Liver (tissue), 9 donors: ENCODE measurements around the gene CITED4. TPM values are rescaled to one million over a fixed set of nuclear protein-coding genes. Genes with fewer than 3 reads are reported as not detected.

Experiments
- DNase-seq: peaks from one replicate; pipeline ENCODE4 v3.0.0-alpha.2; 2017; ENCODE audit warnings: low spot score
- H3K27ac ChIP-seq, 2 donors: one replicate each; pipeline ENCODE4 v1.7.0; 2013; ENCODE audit warnings: inconsistent platforms in 2 of 2, low read length in 2 of 2, control low read depth in 1 of 2, low read depth in 1 of 2, mild to moderate bottlenecking in 1 of 2
- H3K27me3 ChIP-seq, 4 donors: one replicate each; pipeline versions ENCODE4 v1.6.1 to v1.7.0; 2013; ENCODE audit warnings: low read length in 3 of 4, inconsistent platforms in 1 of 4, mild to moderate bottlenecking in 1 of 4, moderate library complexity in 1 of 4; ENCODE audit not compliant: control insufficient read depth in 4 of 4, insufficient read depth in 4 of 4
- H3K36me3 ChIP-seq, 4 donors: one replicate each; pipeline versions ENCODE4 v1.6.1 to v1.7.0; 2013; ENCODE audit warnings: low read length in 3 of 4, mild to moderate bottlenecking in 3 of 4, low read depth in 1 of 4, moderate library complexity in 1 of 4; ENCODE audit not compliant: control insufficient read depth in 4 of 4, insufficient read depth in 3 of 4
- H3K4me1 ChIP-seq, 4 donors: one replicate each; pipeline versions ENCODE4 v1.6.1 to v1.7.0; 2013; ENCODE audit warnings: low read length in 3 of 4, mild to moderate bottlenecking in 3 of 4, moderate library complexity in 1 of 4; ENCODE audit not compliant: control insufficient read depth in 4 of 4, insufficient read depth in 4 of 4
- H3K4me3 ChIP-seq, 3 donors: one replicate each; pipeline versions ENCODE4 v1.6.1 to v1.7.0; 2013; ENCODE audit warnings: low read length in 3 of 3, control low read depth in 1 of 3, low read depth in 1 of 3, mild to moderate bottlenecking in 1 of 3
- H3K9ac ChIP-seq, 2 donors: one replicate each; pipeline ENCODE4 v1.7.0; 2013; ENCODE audit warnings: low read length in 2 of 2, mild to moderate bottlenecking in 2 of 2, moderate library complexity in 2 of 2, control low read depth in 1 of 2, low read depth in 1 of 2
- H3K9me3 ChIP-seq, 4 donors: one replicate each; pipeline versions ENCODE4 v1.6.1 to v1.7.0; 2013; ENCODE audit warnings: low read length in 3 of 4; ENCODE audit not compliant: control insufficient read depth in 4 of 4
- EGR1 ChIP-seq, 2 donors: IDR thresholded peaks; 2 replicates each; pipeline ENCODE4 v1.6.1; 2016 to 2018; ENCODE audit warnings: antibody characterized with exemption in 2 of 2, low read depth in 2 of 2
- FOXA1 ChIP-seq: IDR thresholded peaks from 2 replicates; pipeline ENCODE4 v1.6.1; 2016; ENCODE audit warnings: antibody characterized with exemption
- FOXA2 ChIP-seq: IDR thresholded peaks from 2 replicates; pipeline ENCODE4 v1.6.1; 2016; ENCODE audit warnings: antibody characterized with exemption
- GABPA ChIP-seq, 2 donors: IDR thresholded peaks in 1 of 2; conservative IDR thresholded peaks in 1 of 2; 2 replicates each; pipeline ENCODE4 v1.6.1; 2016; ENCODE audit warnings: antibody characterized with exemption in 2 of 2, mild to moderate bottlenecking in 1 of 2, moderate library complexity in 1 of 2
- HNF4A ChIP-seq, 2 donors: conservative IDR thresholded peaks; 2 replicates each; pipeline ENCODE4 v1.6.1; 2016; ENCODE audit warnings: antibody characterized with exemption in 2 of 2, mild to moderate bottlenecking in 2 of 2
- HNF4G ChIP-seq: IDR thresholded peaks from 2 replicates; pipeline ENCODE4 v1.6.1; 2016; ENCODE audit warnings: antibody characterized with exemption
- JUND ChIP-seq, 2 donors: IDR thresholded peaks; 2 replicates each; pipeline ENCODE4 v1.6.1; 2016; ENCODE audit warnings: antibody characterized with exemption in 2 of 2
- NR2F2 ChIP-seq: IDR thresholded peaks from 2 replicates; pipeline ENCODE4 v1.6.1; 2016; ENCODE audit warnings: antibody characterized with exemption
- RAD21 ChIP-seq, 2 donors: IDR thresholded peaks; 2 replicates each; pipeline ENCODE4 v1.6.1; 2016; ENCODE audit warnings: antibody characterized with exemption in 2 of 2, mild to moderate bottlenecking in 2 of 2
- RXRA ChIP-seq, 2 donors: IDR thresholded peaks; 2 replicates each; pipeline ENCODE4 v1.6.1; 2017 to 2018; ENCODE audit warnings: antibody characterized with exemption in 2 of 2, mild to moderate bottlenecking in 1 of 2
- SP1 ChIP-seq: IDR thresholded peaks from 2 replicates; pipeline ENCODE4 v1.6.1; 2018; ENCODE audit warnings: antibody characterized with exemption, mild to moderate bottlenecking
- TAF1 ChIP-seq: conservative IDR thresholded peaks from 2 replicates; pipeline ENCODE4 v1.6.1; 2016; ENCODE audit warnings: antibody characterized with exemption, mild to moderate bottlenecking
- YY1 ChIP-seq: IDR thresholded peaks from 2 replicates; pipeline ENCODE4 v1.6.1; 2016; ENCODE audit warnings: antibody characterized with exemption, mild to moderate bottlenecking
- WGBS: extraction: QIAGEN DNeasy Blood & Tissue Kit; methylation state at CpG from one replicate; pipeline ENCODE4 v1.1.7; 2013; 5-methylcytosine and 5-hydroxymethylcytosine counted together
- polyA plus RNA-seq, 2 donors: library from polyadenylated mRNA; stranded (reverse) in 1 of 2; unstranded in 1 of 2; fragments of 200-250 nt in 1 of 2; fragments of >200 nt in 1 of 2; fragmentation: Nextera tagmentation in 1 of 2; extraction: Ambion mirVana in 1 of 2; gene quantifications; one replicate each; pipeline versions ENCODE4 v1.2.1 to v1.2.3, GENCODE V29; 2013 to 2015
- total RNA-seq, 2 donors: library from RNA; depleted of rRNA; stranded (reverse); fragments of >200 nt; gene quantifications; one replicate each; pipeline ENCODE4 v1.2.3, GENCODE V29; 2014
- TF ChIP-seq, protein P1 (sequence below): IDR thresholded peaks from 2 replicates; pipeline ENCODE4 v1.6.1; 2016; ENCODE audit warnings: antibody characterized with exemption, mild to moderate bottlenecking
- TF ChIP-seq, protein P2 (sequence below): IDR thresholded peaks from 2 replicates; pipeline ENCODE4 v1.6.1; 2016; ENCODE audit warnings: antibody characterized with exemption
- TF ChIP-seq, protein P3 (sequence below): IDR thresholded peaks from 2 replicates; pipeline ENCODE4 v1.6.1; 2016; ENCODE audit warnings: antibody characterized with exemption
- TF ChIP-seq, protein P4 (sequence below): IDR thresholded peaks from 2 replicates; pipeline ENCODE4 v1.6.1; 2016; ENCODE audit warnings: antibody characterized with exemption
- donor health status: healthy.
- donor health status: healthy.
- donor health status: healthy.
- donor health status: healthy.
- donor health status: healthy.

Gene CITED4
- total and polyA plus RNA-seq, 4 donors, result 1.4 to 9.9 (median 5.2) TPM

DNA sequence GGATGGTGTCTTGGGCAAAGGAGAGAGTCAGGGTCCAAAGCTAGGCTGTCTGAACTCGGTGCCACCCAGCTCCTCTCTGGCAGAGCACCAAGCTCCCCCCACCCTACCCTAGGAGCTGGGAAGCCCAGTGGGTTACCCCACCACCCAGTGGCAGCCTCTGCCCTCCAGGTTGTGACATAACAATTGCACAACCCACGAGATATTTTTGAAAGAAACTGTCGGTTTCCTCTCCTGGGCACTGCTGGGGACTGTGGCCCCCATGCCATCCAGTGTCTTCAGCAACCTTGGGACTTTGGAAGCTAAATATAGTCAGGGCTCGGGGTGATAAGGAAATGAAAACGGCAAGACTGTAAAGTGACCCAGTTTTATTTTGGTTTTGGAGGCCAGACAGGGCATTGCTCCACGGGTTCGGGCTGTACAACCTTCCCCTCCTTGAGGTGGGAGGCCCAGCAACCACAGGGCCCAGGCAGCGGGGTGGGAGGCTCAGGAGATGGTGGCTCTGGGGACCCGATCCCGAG is 1.4 kb downstream of the CITED4 start:
- no peaks in the 10 kb centered on the region for H3K36me3 ChIP-seq
- TF ChIP-seq JUND (IDR thresholded peaks at IDR 0.05) (no peak), NR2F2 (peak; percentile 36), RAD21 (IDR thresholded peaks at IDR 0.05) (peak in 1 of 2 donors; percentile 33), TAF1 (no peak), FOXA2 (no peak), YY1 (peak; percentile 53), GABPA (IDR thresholded peaks at IDR 0.05 in 1 of 2, conservative IDR thresholded peaks at IDR 0.05 in 1 of 2) (no peak), HNF4A (conservative IDR thresholded peaks at IDR 0.05) (peak in 1 of 2 donors; percentile 58), SP1 (no peak), RXRA (IDR thresholded peaks at IDR 0.05) (peak; percentile 46 to 61), HNF4G (no peak), FOXA1 (no peak)
- TF ChIP-seq, protein P1, sequence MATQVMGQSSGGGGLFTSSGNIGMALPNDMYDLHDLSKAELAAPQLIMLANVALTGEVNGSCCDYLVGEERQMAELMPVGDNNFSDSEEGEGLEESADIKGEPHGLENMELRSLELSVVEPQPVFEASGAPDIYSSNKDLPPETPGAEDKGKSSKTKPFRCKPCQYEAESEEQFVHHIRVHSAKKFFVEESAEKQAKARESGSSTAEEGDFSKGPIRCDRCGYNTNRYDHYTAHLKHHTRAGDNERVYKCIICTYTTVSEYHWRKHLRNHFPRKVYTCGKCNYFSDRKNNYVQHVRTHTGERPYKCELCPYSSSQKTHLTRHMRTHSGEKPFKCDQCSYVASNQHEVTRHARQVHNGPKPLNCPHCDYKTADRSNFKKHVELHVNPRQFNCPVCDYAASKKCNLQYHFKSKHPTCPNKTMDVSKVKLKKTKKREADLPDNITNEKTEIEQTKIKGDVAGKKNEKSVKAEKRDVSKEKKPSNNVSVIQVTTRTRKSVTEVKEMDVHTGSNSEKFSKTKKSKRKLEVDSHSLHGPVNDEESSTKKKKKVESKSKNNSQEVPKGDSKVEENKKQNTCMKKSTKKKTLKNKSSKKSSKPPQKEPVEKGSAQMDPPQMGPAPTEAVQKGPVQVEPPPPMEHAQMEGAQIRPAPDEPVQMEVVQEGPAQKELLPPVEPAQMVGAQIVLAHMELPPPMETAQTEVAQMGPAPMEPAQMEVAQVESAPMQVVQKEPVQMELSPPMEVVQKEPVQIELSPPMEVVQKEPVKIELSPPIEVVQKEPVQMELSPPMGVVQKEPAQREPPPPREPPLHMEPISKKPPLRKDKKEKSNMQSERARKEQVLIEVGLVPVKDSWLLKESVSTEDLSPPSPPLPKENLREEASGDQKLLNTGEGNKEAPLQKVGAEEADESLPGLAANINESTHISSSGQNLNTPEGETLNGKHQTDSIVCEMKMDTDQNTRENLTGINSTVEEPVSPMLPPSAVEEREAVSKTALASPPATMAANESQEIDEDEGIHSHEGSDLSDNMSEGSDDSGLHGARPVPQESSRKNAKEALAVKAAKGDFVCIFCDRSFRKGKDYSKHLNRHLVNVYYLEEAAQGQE, result peak; percentile 24
- TF ChIP-seq, protein P2, sequence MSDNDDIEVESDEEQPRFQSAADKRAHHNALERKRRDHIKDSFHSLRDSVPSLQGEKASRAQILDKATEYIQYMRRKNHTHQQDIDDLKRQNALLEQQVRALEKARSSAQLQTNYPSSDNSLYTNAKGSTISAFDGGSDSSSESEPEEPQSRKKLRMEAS, result no peak
- no peak for DNase-seq
- 11% methylated on average over 10 of the region's 10 CpGs for WGBS
- H3K9ac ChIP-seq, result peak overlapping the region; percentile 49 to 63
- no peaks in the 10 kb centered on the region for H3K9me3 ChIP-seq
- peak overlapping the region; percentile 89 to 92 for H3K27ac ChIP-seq
- no peaks in the 10 kb centered on the region for H3K27me3 ChIP-seq
- peaks cover 4 to 15% (median 12%) of the 10 kb centered on the region in 4 donors for H3K4me1 ChIP-seq
- peak overlapping the region; percentile 3 to 76 (median 75) for H3K4me3 ChIP-seq

DNA sequence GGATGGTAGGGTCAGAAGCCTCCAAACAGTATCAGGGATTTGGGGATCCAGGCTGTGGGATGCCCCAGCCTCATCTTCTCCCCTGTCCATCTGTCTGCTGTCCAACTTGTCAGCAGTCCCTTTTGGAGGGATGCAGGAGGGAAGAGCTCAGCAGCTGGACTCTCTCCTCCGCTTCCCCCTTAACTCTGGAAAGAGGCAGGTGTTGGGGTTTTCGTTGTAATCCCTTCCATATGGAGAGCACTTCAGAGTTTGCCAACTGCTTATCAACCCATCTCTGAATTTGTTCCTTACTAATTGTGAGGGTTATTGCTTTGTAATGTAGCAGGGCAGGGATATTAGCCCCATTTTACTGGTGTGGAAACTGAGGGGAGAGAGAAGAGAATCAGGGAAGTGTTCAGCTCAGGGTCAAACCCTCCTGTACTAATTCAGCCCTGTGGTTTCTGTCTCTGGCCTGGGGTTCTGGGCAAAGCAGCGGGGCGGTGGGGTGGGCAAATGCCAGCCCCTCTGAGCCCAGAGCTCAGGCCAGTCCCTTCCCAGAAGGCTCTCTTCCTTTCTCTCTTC is 3.2 kb downstream of the CITED4 start:
- WGBS, result 96% methylated on average over 4 of the region's 4 CpGs
- no peaks in the 10 kb centered on the region for H3K27me3 ChIP-seq
- H3K9ac ChIP-seq, result no peak overlapping the region
- no peak for DNase-seq
- H3K9me3 ChIP-seq, result no peaks in the 10 kb centered on the region
- no peaks in the 10 kb centered on the region for H3K36me3 ChIP-seq
- peaks cover 4 to 15% (median 12%) of the 10 kb centered on the region in 4 donors for H3K4me1 ChIP-seq
- TF ChIP-seq HNF4A (conservative IDR thresholded peaks at IDR 0.05) (no peak), RAD21 (IDR thresholded peaks at IDR 0.05) (no peak), EGR1 (IDR thresholded peaks at IDR 0.05; ENCODE audit: low read depth in 2 of 2) (no peak), FOXA2 (no peak), JUND (IDR thresholded peaks at IDR 0.05) (no peak), FOXA1 (no peak), RXRA (IDR thresholded peaks at IDR 0.05) (no peak), HNF4G (no peak), NR2F2 (no peak), GABPA (IDR thresholded peaks at IDR 0.05 in 1 of 2, conservative IDR thresholded peaks at IDR 0.05 in 1 of 2) (no peak), SP1 (no peak), YY1 (no peak)
- TF ChIP-seq, protein P1, result no peak
- TF ChIP-seq, protein P3, sequence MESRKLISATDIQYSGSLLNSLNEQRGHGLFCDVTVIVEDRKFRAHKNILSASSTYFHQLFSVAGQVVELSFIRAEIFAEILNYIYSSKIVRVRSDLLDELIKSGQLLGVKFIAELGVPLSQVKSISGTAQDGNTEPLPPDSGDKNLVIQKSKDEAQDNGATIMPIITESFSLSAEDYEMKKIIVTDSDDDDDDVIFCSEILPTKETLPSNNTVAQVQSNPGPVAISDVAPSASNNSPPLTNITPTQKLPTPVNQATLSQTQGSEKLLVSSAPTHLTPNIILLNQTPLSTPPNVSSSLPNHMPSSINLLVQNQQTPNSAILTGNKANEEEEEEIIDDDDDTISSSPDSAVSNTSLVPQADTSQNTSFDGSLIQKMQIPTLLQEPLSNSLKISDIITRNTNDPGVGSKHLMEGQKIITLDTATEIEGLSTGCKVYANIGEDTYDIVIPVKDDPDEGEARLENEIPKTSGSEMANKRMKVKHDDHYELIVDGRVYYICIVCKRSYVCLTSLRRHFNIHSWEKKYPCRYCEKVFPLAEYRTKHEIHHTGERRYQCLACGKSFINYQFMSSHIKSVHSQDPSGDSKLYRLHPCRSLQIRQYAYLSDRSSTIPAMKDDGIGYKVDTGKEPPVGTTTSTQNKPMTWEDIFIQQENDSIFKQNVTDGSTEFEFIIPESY, result no peak
- TF ChIP-seq, protein P4, sequence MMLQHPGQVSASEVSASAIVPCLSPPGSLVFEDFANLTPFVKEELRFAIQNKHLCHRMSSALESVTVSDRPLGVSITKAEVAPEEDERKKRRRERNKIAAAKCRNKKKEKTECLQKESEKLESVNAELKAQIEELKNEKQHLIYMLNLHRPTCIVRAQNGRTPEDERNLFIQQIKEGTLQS, result no peak
- H3K27ac ChIP-seq, result no peak overlapping the region
- H3K4me3 ChIP-seq, result no peak overlapping the region
